Natural killer cell (primary cell): ENCODE results near the gene LAPTM5. TPM values are rescaled to one million over a fixed set of nuclear protein-coding genes. Genes with fewer than 3 reads are reported as not detected.
A peak's percentile ranks its signal among the peaks of the same experiment; 100 is the strongest.

Experiments used
- ATAC-seq, 3 donors: fragments of 150-1000 bp in 2 of 3; fragments of 200-7000 bp in 1 of 3; cut with Tn5 transposase; 1 replicate in 1 of 3; 2 replicates in 2 of 3; pipeline ENCODE4 v1.10.0; 2021; ENCODE audit warnings: mild to moderate bottlenecking in 2 of 3, moderate library complexity in 2 of 3
- DNase-seq, 2 donors: peaks; one replicate each; pipeline versions ENCODE4 v3.0.0 to v3.0.0-alpha.2; 2013 to 2021; ENCODE audit warnings: mixed read lengths in 1 of 2
- H3K27ac ChIP-seq: one replicate; pipeline ENCODE4 v1.5.1; 2013; ENCODE audit warnings: mild to moderate bottlenecking, low read length
- H3K27me3 ChIP-seq: one replicate; pipeline ENCODE4 v1.6.1; 2013; ENCODE audit warnings: low read length; ENCODE audit not compliant: control insufficient read depth, insufficient read depth
- H3K36me3 ChIP-seq: one replicate; pipeline ENCODE4 v1.6.1; 2013; ENCODE audit warnings: low read length; ENCODE audit not compliant: control insufficient read depth, insufficient read depth
- H3K4me1 ChIP-seq: one replicate; pipeline ENCODE4 v1.6.1; 2013; ENCODE audit warnings: low read length; ENCODE audit not compliant: control insufficient read depth, insufficient read depth
- H3K4me3 ChIP-seq: one replicate; pipeline ENCODE4 v1.5.1; 2013; ENCODE audit warnings: low read length
- H3K9me3 ChIP-seq: one replicate; pipeline ENCODE4 v1.6.1; 2013; ENCODE audit warnings: low read length; ENCODE audit not compliant: control insufficient read depth, insufficient read depth
- H3K27ac Mint-ChIP-seq, 2 donors: one replicate each; pipeline ENCODE4 v1.8.0; 2022; ENCODE audit warnings: mild to moderate bottlenecking in 2 of 2, mixed read lengths in 2 of 2, moderate library complexity in 1 of 2
- H3K27me3 Mint-ChIP-seq, 2 donors: one replicate each; pipeline ENCODE4 v1.8.0; 2022; ENCODE audit warnings: low read depth in 2 of 2, mixed read lengths in 2 of 2
- H3K36me3 Mint-ChIP-seq: one replicate; pipeline ENCODE4 v1.8.0; 2022; ENCODE audit warnings: mixed read lengths
- H3K4me1 Mint-ChIP-seq, 2 donors: one replicate each; pipeline ENCODE4 v1.8.0; 2022; ENCODE audit warnings: mixed read lengths in 2 of 2
- H3K4me3 Mint-ChIP-seq: one replicate; pipeline ENCODE4 v1.8.0; 2022; ENCODE audit warnings: mild to moderate bottlenecking, moderate library complexity, mixed read lengths
- H3K9me3 Mint-ChIP-seq, 2 donors: one replicate each; pipeline ENCODE4 v1.8.0; 2022; ENCODE audit warnings: mixed read lengths in 2 of 2
- WGBS: methylation state at CpG from one replicate; pipeline ENCODE4 v1.1.7; 2013; ENCODE audit warnings: missing lambda C conversion rate; ENCODE audit not compliant: insufficient coverage; 5-methylcytosine and 5-hydroxymethylcytosine counted together
- intact Hi-C: fragments of 100-400 bp; cut with micrococcal nuclease; formaldehyde crosslinking; loops from one replicate; pipeline ENCODE4 v1.14.2; 2022
- total RNA-seq, 4 donors: library from RNA; stranded (reverse); fragments of 120-200 nt in 1 of 4; gene quantifications; one replicate each; pipeline versions ENCODE4 v1.2.3 to v1.2.4, GENCODE V29; 2013 to 2022
- TF ChIP-seq, protein P1 (sequence below): fragments of 200-600 bp; IDR thresholded peaks from one replicate; pipeline ENCODE4 v1.8.0; 2022; ENCODE audit warnings: antibody characterized with exemption

The LAPTM5 gene
- total RNA-seq, 3 donors from 2014 or later (not counting 1 experiment from before 2014, with no cell fraction given) = 520 to 674 (median 533) TPM

DNA sequence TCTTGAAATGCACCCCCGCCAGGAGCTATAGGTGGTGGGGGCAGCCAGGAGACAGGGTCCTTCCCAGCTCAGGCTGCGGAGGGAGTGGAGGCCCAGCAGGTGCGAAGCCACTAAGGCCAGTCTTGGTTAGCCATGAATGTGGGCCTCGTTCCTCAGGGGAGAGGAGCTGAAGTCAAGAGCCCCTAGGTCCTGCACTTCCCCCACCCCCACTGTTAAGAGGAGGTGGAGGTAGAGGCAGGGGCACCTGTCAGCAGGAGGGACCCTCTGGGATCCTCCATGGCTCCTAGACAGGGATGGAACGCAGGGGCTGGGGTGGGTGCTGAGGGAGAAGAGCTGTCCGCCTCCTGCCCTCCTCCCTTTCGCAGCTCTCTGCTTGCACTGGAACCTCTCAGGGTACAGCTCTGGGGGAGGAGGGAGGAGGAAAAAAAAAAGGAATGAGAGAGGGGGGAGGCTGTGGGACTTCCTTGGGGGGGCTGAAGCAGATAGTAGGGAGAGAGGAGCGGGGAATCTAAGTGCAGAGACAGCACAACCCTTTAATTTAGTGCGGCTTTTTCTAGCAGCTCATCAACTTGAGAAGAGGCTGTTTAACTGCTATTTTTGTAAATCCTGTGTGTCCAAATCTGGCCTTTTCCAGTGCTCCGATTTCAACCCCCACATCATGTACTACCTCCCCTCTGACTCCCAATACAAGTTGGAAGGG lies 71.2 kb downstream of the LAPTM5 start:
- Mint-ChIP-seq H3K27me3 (peaks cover 48 to 58% of the 10 kb centered on the region in 2 donors), H3K4me1 (peaks cover 9 to 10% of the 10 kb centered on the region in 2 donors), H3K9me3 (no peaks in the 10 kb centered on the region), H3K36me3 (no peaks in the 10 kb centered on the region), H3K4me3 (peak overlapping the region; percentile 65), H3K27ac (no peak overlapping the region)
- 81% methylated on average over 8 of the region's 10 CpGs for WGBS
- no peak for ATAC-seq
- peaks cover 27% of the 10 kb centered on the region for H3K27me3 ChIP-seq
- TF ChIP-seq, protein P1, sequence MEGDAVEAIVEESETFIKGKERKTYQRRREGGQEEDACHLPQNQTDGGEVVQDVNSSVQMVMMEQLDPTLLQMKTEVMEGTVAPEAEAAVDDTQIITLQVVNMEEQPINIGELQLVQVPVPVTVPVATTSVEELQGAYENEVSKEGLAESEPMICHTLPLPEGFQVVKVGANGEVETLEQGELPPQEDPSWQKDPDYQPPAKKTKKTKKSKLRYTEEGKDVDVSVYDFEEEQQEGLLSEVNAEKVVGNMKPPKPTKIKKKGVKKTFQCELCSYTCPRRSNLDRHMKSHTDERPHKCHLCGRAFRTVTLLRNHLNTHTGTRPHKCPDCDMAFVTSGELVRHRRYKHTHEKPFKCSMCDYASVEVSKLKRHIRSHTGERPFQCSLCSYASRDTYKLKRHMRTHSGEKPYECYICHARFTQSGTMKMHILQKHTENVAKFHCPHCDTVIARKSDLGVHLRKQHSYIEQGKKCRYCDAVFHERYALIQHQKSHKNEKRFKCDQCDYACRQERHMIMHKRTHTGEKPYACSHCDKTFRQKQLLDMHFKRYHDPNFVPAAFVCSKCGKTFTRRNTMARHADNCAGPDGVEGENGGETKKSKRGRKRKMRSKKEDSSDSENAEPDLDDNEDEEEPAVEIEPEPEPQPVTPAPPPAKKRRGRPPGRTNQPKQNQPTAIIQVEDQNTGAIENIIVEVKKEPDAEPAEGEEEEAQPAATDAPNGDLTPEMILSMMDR = no peak
- no peak overlapping the region for H3K27ac ChIP-seq
- no peak for DNase-seq
- no peaks in the 10 kb centered on the region for H3K36me3 ChIP-seq
- intact Hi-C loops = no loop called here
- H3K9me3 ChIP-seq = no peaks in the 10 kb centered on the region
- no peak overlapping the region for H3K4me3 ChIP-seq
- H3K4me1 ChIP-seq = peaks cover 12% of the 10 kb centered on the region

DNA sequence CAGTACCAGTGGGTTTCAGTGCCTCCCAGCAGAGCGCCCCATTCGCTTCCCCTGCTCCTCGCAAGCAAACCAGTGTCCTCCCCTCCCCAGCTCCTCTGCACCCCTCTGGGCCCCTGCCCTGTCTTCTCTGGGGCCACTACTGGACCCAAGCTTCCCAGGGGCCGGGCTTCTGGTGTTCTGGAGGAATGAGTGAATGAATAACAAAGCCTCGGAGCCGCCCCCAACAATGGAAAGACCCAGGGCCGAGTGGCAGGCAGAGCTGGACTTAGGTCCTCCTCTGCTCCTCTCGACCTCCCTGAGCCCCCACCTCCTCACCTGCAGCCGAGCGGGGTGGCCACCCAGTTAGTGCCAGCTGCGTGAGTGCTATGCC lies 71.8 kb downstream of the LAPTM5 start:
- DNase-seq (no peak), ATAC-seq (no peak)
- Histone ChIP-seq H3K4me3 (no peak overlapping the region), H3K36me3 (no peaks in the 10 kb centered on the region), H3K27ac (no peak overlapping the region), H3K9me3 (no peaks in the 10 kb centered on the region), H3K4me1 (peaks cover 12% of the 10 kb centered on the region), H3K27me3 (peaks cover 27% of the 10 kb centered on the region)
- H3K36me3 Mint-ChIP-seq = no peaks in the 10 kb centered on the region
- no peaks in the 10 kb centered on the region for H3K9me3 Mint-ChIP-seq
- TF ChIP-seq, protein P1 = no peak
- H3K4me3 Mint-ChIP-seq = peak overlapping the region; percentile 65
- WGBS = 26% methylated on average over 11 of the region's 11 CpGs
- peaks cover 9 to 10% of the 10 kb centered on the region in 2 donors for H3K4me1 Mint-ChIP-seq
- peaks cover 48 to 59% of the 10 kb centered on the region in 2 donors for H3K27me3 Mint-ChIP-seq
- H3K27ac Mint-ChIP-seq = no peak overlapping the region
- intact Hi-C loops = no loop called here

DNA sequence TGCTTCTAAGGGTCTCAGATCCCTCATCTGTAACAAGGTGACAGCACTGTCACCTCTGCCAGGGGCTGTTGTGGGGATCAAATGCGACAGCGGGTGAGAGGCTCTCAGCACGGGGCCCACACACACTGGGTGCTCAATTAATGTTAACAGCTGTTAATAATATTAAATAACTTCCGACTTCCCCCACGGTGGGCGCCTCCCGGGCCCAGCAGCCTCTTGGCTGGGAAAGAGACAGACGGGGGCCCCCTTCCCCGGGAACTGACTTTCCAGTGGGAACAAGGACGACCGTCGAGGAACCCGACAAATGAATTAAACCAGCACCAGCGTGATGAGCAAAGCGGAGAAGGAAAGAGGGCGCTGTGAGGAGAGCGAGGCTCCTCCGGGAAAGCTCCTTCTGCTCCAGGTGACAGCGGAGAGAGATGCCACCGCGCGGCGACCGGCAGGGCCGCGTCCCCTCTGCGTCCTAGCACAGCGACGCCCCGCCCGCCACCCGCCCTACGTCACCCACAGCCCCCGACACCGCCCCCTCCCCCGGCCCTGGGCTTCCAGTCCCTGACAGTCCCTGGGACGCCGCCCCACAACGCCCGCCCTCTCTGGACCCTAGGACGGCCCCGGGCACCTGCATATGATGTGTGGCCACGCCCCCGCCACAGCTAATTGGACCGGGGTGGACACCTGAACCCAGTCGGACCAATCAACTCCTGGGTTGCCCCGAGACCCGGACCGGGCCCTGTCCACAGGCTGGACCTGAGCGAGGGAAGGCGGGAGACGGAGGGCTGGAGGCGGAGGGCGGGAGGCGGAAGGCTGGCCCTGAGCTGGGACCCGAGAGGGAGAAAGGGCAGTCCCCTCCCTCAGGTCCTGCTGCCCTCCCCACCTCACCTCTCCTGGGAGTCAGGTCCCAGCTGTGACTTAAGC lies 72.4 kb downstream of the LAPTM5 start:
- Histone ChIP-seq H3K36me3 (no peaks in the 10 kb centered on the region), H3K9me3 (no peaks in the 10 kb centered on the region), H3K27me3 (peaks cover 26% of the 10 kb centered on the region), H3K27ac (no peak overlapping the region), H3K4me1 (peaks cover 12% of the 10 kb centered on the region), H3K4me3 (no peak overlapping the region)
- Mint-ChIP-seq H3K36me3 (no peaks in the 10 kb centered on the region), H3K9me3 (no peaks in the 10 kb centered on the region), H3K4me1 (peaks cover 9 to 10% of the 10 kb centered on the region in 2 donors), H3K4me3 (peak overlapping the region; percentile 84), H3K27me3 (peaks cover 48 to 59% of the 10 kb centered on the region in 2 donors), H3K27ac (no peak overlapping the region)
- 9% methylated on average over 55 of the region's 56 CpGs for WGBS
- ATAC-seq = peak; percentile 25 to 85 (median 70)
- intact Hi-C loops = no loop called here
- peak in 1 of 2 donors; percentile 35 for DNase-seq
- TF ChIP-seq, protein P1 = no peak
